GM23248 (cell line): ENCODE data around the gene CLDN14.

ENCODE experiments used
- EZH2 ChIP-seq: fragments of 200-600 bp; sonication (generic); IDR thresholded peaks from 2 replicates; pipeline ENCODE4 v1.6.1; 2018; ENCODE audit warnings: antibody characterized with exemption, mild to moderate bottlenecking; ENCODE audit not compliant: insufficient read depth, poor library complexity, severe bottlenecking
- EZH2phosphoT487 ChIP-seq: fragments of 200-600 bp; sonication (generic); IDR thresholded peaks from 2 replicates; pipeline ENCODE4 v1.6.1; 2018; ENCODE audit warnings: antibody characterized with exemption, moderate library complexity, mild to moderate bottlenecking, low read depth; ENCODE audit not compliant: insufficient read depth

- TF ChIP-seq EZH2 (no peak), EZH2phosphoT487 (no peak)
Observed at GRCh38 chr21:36463204-36463603, 16.7 kb downstream of the CLDN14 start.
